Measurements from ENCODE around the gene TMEM52. TPM values are rescaled to one million over a fixed set of nuclear protein-coding genes. Genes with fewer than 3 reads are reported as not detected.

The TMEM52 gene
- total RNA-seq = 11.3 TPM

GRCh38 chr1:1918901-1919303, at the start of gene TMEM52:
Gene TMEM52 (minus strand): TSS chr1:1919279. CDS start chr1:1919265, 14 bp downstream.
- no peak for DNase-seq (ENCODE audit: low spot score)
- peak; percentile 54 for ATAC-seq

GRCh38 chr1:1967879-1968278, 48.8 kb upstream of the TMEM52 start:
- DNase-seq (ENCODE audit: low spot score) (no peak), ATAC-seq (no peak)

GRCh38 chr1:1967151-1967550, 48.1 kb upstream of the TMEM52 start:
- peak; percentile 14 for ATAC-seq
- no peak for DNase-seq (ENCODE audit: low spot score)

- peak; percentile 27 for ATAC-seq
Measured at GRCh38 chr1:1966071-1966740, 47.1 kb upstream of the TMEM52 start.

GRCh38 chr1:1965546-1965945, 46.5 kb upstream of the TMEM52 start:
- DNase-seq (ENCODE audit: low spot score) (no peak), ATAC-seq (no peak)

More at GRCh38 chr1:1966071-1966740, 47.1 kb upstream of the TMEM52 start:
- no peak for DNase-seq (ENCODE audit: low spot score)

- ATAC-seq (no peak), DNase-seq (ENCODE audit: low spot score) (no peak)
Measured at GRCh38 chr1:1964811-1965210, 45.7 kb upstream of the TMEM52 start.

GRCh38 chr1:1963570-1963969, 44.5 kb upstream of the TMEM52 start:
- ATAC-seq (no peak), DNase-seq (ENCODE audit: low spot score) (no peak)

GRCh38 chr1:1962752-1963151, 43.7 kb upstream of the TMEM52 start:
- DNase-seq (ENCODE audit: low spot score) (no peak), ATAC-seq (no peak)

GRCh38 chr1:1960480-1961196, 41.6 kb upstream of the TMEM52 start:
- ATAC-seq (no peak), DNase-seq (ENCODE audit: low spot score) (no peak)

- ATAC-seq (peak; percentile 95), DNase-seq (ENCODE audit: low spot score) (peak; percentile 86)
Measured at GRCh38 chr1:1959840-1960479, 40.9 kb upstream of the TMEM52 start.

- ATAC-seq (no peak), DNase-seq (ENCODE audit: low spot score) (no peak)
Measured at GRCh38 chr1:1959459-1959839, 40.4 kb upstream of the TMEM52 start.

- no peak for DNase-seq (ENCODE audit: low spot score)
Measured at GRCh38 chr1:1958071-1958541, 39.0 kb upstream of the TMEM52 start.

GRCh38 chr1:1957533-1957961, 38.5 kb upstream of the TMEM52 start:
- ATAC-seq (no peak), DNase-seq (ENCODE audit: low spot score) (no peak)

More at GRCh38 chr1:1958071-1958541, 39.0 kb upstream of the TMEM52 start:
- no peak for ATAC-seq

GRCh38 chr1:1956586-1957532, 37.8 kb upstream of the TMEM52 start:
- no peak for ATAC-seq
- no peak for DNase-seq (ENCODE audit: low spot score)

GRCh38 chr1:1956101-1956500, 37.0 kb upstream of the TMEM52 start:
- DNase-seq (ENCODE audit: low spot score) (no peak), ATAC-seq (no peak)

- no peak for DNase-seq (ENCODE audit: low spot score)
- no peak for ATAC-seq
Measured at GRCh38 chr1:1955621-1956094, 36.6 kb upstream of the TMEM52 start.

GRCh38 chr1:1954831-1955441, 35.9 kb upstream of the TMEM52 start:
- no peak for DNase-seq (ENCODE audit: low spot score)
- no peak for ATAC-seq

- ATAC-seq (no peak), DNase-seq (ENCODE audit: low spot score) (no peak)
Measured at GRCh38 chr1:1954015-1954414, 34.9 kb upstream of the TMEM52 start.

GRCh38 chr1:1950940-1951339, 31.9 kb upstream of the TMEM52 start:
- ATAC-seq = no peak

GRCh38 chr1:1948783-1949182, 29.7 kb upstream of the TMEM52 start:
- no peak for DNase-seq (ENCODE audit: low spot score)
- ATAC-seq = no peak

More at GRCh38 chr1:1950940-1951339, 31.9 kb upstream of the TMEM52 start:
- DNase-seq (ENCODE audit: low spot score) = no peak
